IPS-18c (cell line): ENCODE measurements around the gene HMCN1.

Experiments used
- H3K4me3 ChIP-seq: 2 replicates; pipeline ENCODE4 v1.7.0; 2013; ENCODE audit warnings: low read depth, mild to moderate bottlenecking, low read length, moderate library complexity; ENCODE audit not compliant: insufficient read depth
- H3K9me3 ChIP-seq: one replicate; pipeline ENCODE4 v1.6.1; 2013; ENCODE audit warnings: mild to moderate bottlenecking, low read length, moderate library complexity; ENCODE audit not compliant: control insufficient read depth, insufficient read depth

HMCN1 gene

DNA sequence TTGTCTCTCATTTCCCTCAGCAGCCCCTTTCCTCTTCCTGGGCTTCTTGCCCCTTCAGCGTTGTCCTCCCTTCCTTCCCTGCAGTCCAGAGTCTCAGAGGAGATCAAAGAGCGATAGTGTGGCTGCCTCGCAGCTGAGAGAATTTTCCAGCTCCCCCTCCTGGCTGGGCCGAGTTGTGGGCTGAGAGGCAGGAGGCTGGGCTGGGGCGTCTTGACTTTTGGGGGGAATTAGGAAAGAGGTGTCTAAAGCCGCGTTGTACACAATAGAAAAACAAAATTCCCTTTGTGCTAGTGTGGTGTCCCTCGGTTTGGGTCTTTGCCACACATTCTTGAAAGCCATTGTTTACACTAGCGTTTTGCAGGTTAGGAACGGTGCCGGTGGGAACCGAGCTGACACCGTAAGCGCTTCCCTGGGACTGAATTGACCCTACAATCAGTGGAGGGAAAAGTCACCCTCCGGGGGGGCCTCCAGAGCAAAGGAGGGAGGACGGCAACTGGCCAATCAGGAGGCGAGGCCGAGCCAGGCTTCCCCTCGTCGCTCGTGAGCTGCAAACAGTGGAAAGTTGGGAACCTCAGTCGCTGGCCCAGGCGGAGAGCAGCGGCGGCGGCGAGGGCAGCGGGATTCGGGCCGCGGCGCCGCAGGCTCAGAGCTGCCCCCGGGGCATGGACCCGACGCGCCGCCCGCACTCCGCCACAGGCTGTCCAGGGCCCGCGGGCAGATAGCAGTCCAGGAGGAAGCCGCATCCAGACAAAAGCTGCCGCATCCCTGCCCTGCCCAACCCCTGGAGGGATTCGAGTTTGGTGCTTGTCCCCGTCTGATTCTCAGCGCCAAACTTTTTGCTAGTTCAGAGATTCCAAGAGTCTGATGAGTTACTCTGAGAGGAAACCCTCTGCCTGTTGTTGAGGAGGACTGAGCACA lies at the start of gene HMCN1:
TSS of gene HMCN1 (plus strand) at position 574 of the 918 bp plus-strand sequence. CDS start 389 bp downstream, outside the sequence.
- peak within 1 kb of the TSS; percentile 67 for H3K4me3 ChIP-seq

GRCh38 chr1:185686821-185687778 lies 47.1 kb upstream of the HMCN1 start:
- H3K9me3 ChIP-seq, result no peaks in the 10 kb centered on the region
- no peak overlapping the region for H3K4me3 ChIP-seq

More for the DNA sequence above, at the start of gene HMCN1:
- no peaks in the 10 kb centered on the region for H3K9me3 ChIP-seq

- Histone ChIP-seq H3K4me3 (no peak overlapping the region), H3K9me3 (no peaks in the 10 kb centered on the region)
Observed at GRCh38 chr1:185690527-185690926, 43.7 kb upstream of the HMCN1 start.

DNA sequence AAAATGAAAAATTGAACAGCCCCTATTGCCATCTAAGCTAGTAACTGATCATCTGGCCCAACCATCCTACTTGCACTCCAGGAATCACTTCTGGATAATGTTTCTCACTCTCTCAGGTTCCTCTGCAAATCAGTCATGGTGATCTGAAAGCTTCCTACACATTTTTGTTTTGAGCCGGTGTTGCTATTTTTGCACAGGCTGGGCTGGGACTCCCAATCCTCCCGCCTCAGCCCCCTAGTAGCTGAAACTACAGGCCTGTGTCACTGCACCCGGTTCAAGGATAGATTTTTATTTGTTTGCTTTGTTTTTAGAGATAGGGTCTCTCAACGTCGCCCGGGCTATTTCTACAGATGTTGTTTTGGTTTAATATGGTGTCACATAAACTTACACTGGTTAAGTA lies 40.5 kb upstream of the HMCN1 start:
- Histone ChIP-seq H3K4me3 (no peak overlapping the region), H3K9me3 (no peaks in the 10 kb centered on the region)

DNA sequence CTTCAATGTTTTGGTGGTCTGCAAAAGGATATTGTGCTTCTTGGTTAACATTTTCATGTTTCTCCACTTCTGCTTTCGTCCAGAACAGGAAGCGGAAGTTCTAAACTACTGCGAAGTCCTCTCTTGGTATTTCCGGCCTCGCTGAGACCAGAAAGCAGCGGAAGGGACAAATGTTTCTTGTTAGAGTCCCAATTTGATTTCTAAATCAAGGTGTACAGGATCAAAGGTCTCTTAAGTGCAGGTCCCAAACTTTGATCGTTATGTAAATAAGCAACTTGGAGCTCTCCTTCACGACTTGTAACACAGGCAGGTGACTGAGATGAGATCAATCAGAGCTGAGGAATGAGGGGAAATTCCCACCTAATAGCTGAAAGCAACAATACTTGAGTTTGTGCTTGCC lies 40.1 kb upstream of the HMCN1 start:
- no peak overlapping the region for H3K4me3 ChIP-seq
- H3K9me3 ChIP-seq, result no peaks in the 10 kb centered on the region

DNA sequence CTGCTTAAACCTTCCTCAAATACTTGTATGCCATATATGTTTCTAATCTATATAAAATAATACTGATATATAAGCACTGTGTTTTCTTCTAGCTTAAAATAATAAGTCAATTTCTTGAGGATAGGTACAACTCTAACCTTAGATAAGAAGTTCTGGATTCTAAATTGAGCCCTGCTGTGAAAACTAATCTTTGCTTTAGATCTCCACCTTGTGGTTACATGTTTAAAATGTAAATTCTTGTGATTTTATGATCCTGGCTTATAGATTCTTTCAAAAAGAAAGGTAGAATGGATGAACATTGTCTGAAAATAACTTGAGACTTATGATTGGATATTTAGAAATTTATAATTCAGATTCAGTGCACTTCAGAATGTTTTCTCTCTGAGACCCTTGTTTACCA lies 38.9 kb upstream of the HMCN1 start:
- no peak overlapping the region for H3K4me3 ChIP-seq
- no peaks in the 10 kb centered on the region for H3K9me3 ChIP-seq

GRCh38 chr1:185696422-185697150 lies 37.6 kb upstream of the HMCN1 start:
- no peak overlapping the region for H3K4me3 ChIP-seq
- H3K9me3 ChIP-seq, result no peaks in the 10 kb centered on the region

DNA sequence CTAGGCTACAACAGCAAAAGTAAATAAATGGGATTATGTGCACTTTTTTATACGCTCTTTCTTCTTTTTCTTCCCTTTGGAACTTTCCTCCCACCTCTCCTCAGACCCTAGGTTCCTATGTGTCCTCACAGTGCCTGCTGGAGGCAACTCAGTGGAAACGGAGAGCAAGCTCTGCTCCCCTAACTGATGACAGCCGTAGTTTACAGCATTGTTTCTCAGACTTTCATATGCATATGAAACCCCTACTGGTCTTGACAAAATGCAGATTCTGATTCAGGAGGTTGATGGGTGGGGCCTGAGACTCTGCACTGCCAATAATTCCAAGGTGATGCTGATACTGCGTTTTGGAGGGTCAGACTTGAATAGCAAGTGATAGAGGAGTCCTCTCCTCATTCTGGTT lies 34.3 kb upstream of the HMCN1 start:
- Histone ChIP-seq H3K4me3 (no peak overlapping the region), H3K9me3 (no peaks in the 10 kb centered on the region)

- H3K4me3 ChIP-seq, result no peak overlapping the region
- no peaks in the 10 kb centered on the region for H3K9me3 ChIP-seq
Observed at GRCh38 chr1:185701650-185702049, 32.5 kb upstream of the HMCN1 start.

DNA sequence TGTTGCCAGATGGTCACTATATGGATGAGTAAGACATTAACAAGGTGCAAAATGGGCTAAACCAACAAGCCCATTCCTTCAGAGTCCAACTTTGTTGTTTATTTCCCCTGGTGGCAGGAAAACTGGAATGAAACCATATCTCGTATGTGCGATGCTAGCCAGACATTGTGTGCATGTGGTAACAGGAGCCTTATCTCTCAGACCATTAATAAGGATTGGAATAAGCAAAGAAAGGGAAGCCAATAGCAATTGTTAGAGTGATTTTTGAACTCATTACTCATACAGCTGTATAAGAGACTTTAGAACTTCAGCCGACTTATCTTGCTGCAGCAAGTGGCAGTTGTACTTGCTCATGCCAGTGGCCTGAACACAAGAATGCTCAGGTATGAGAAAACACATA lies 30.0 kb upstream of the HMCN1 start:
- H3K4me3 ChIP-seq, result no peak overlapping the region
- H3K9me3 ChIP-seq, result no peaks in the 10 kb centered on the region

DNA sequence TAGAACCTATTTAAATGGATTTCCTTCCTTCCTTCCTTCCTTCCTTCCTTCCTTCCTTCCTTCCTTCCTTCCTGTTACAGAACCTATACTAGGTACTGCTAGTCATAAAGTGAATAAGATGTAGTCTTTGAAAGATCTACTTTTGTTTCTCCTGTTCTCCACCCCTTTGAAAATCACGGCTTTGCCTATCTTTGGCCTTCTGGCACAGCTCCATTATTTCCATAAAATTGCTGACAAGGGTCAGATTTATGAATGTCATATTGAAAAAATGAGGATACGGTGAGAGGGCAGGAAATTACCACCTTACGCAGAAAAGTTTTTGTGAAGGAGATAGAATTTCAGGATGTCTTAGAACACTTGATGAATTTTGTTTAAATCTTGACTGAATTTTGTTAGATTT lies 18.1 kb upstream of the HMCN1 start:
- Histone ChIP-seq H3K4me3 (no peak overlapping the region), H3K9me3 (no peaks in the 10 kb centered on the region)

DNA sequence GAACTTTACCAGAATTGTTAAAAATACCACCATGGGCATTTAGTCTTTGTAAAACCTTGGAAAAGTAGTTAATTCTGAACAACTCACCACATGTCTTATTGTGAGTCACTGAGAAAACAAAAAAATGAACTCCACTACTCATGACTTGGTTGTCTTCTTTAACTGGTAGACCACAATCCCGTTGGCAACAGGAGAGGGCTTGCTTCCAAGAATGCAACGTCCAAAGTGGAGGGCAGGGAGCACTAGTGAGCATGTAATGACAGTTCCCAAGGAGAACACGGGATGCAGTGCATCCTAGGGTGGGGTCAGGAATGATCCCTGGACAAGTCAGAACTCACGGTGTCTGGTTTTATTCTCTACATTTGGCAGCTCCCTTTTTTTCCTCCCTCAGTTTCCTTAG lies 15.2 kb upstream of the HMCN1 start:
- H3K4me3 ChIP-seq, result no peak overlapping the region
- no peaks in the 10 kb centered on the region for H3K9me3 ChIP-seq

DNA sequence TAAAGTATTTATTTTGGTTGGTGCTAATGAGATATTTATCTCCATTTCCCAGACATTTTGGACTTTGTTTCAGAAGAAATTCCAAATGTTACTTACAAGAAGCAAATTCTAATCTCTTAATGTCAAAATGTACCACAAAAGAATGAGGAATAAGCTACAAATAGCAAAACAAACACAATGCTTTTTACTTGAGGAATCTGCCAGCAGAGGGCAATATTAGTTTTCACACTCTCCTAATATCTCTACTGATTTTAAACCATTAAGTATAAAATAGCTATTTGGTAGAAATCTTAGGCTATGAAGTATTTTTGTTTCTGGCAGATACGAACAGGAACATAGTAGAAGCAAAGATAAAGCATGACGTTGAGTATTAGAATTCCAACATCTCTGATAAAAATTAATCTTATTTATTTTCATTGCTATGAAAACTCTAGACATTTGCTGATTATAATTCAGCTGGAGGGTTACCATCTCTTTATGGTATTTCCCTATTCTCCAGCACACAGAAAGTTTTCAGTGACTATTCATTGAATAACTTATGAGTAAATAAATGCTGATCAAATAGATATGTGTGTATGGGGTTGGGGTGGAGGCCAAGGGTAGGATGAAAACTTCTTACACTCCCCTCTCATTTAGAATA lies 13.4 kb upstream of the HMCN1 start:
- no peak overlapping the region for H3K4me3 ChIP-seq
- no peaks in the 10 kb centered on the region for H3K9me3 ChIP-seq

DNA sequence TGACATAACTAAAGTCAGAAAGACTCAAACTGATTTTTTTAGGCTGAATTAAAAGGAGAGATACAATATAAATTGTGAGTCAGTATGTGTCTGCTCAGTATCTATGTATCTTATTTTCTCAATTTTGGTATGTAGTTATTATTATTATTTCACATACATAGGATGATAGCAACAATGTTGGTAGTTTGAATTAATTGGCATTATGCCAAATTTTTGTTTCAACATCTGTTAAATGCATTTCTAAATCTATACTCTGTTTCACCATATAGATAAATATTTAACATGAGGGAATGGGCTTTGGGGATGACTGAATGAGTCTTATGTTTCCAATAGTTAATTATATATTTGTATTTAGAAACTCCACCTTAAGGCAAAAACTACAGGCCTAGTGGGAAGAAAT lies 12.6 kb upstream of the HMCN1 start:
- H3K9me3 ChIP-seq, result no peaks in the 10 kb centered on the region
- H3K4me3 ChIP-seq, result no peak overlapping the region

- H3K9me3 ChIP-seq, result no peaks in the 10 kb centered on the region
- no peak overlapping the region for H3K4me3 ChIP-seq
Observed at GRCh38 chr1:185722098-185722497, 12.1 kb upstream of the HMCN1 start.

DNA sequence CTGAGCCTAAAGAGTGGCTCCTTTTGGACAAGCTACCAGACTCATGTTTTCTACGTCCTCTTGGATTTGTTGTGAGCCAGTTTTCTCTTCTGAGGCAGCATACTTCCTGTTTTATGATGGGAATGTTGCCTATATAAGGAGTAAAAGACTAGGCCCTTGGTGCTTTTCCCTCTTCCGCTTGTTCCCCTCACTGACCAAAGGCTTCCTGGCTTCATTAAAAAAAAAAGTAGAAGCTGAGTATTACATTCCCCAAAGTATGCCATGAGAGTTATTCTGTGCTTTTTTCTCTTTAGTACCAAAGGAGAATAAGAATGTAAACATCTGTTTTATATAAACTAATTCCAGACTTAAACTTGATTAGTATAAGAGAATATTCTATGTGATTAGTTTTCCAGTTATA lies 6.5 kb upstream of the HMCN1 start:
- no peaks in the 10 kb centered on the region for H3K9me3 ChIP-seq
- no peak overlapping the region for H3K4me3 ChIP-seq

DNA sequence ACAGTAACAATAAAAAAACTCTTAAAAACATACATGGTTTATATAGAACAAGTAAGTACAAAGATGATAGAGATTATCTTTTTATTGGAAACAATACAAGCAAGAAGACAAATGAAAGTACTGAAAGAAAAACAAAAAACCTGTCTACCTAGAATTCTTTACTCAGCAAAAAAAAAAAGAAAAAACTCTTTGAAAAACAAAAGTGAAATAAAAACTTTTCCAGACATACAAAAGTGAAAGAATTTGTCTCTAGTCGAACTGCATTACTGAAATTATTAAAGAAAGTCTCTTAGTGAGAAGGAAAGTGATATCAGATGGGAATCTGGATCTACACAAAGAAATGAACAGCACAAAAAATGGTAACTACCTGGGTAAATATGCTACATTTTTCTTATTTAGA lies 2.7 kb upstream of the HMCN1 start:
- no peaks in the 10 kb centered on the region for H3K9me3 ChIP-seq
- H3K4me3 ChIP-seq, result no peak overlapping the region
